ENCODE data around the gene CES3. TPM values are rescaled to one million over a fixed set of nuclear protein-coding genes. Genes with fewer than 3 reads are reported as not detected.

CES3 gene
- polyA plus RNA-seq, 1 donor (not counting 4 experiments of a cell fraction or from before 2014, with no cell fraction given): 1.5 TPM

GRCh38 chr16:67006930-67007658 is 46.0 kb downstream of the CES3 start:
- Histone ChIP-seq H3K9me3 (ENCODE audit: control insufficient read depth, low read depth, low read length) (no peaks in the 10 kb centered on the region), H3K27me3 (ENCODE audit: control insufficient read depth, extremely low read depth, insufficient read depth, low read length) (no peaks in the 10 kb centered on the region), H3K4me3 (ENCODE audit: control insufficient read depth in 2 of 3, extremely low read depth in 1 of 3, insufficient read depth in 2 of 3, low read depth in 1 of 3, low read length in 3 of 3) (no peak overlapping the region), H3K4me1 (ENCODE audit: control insufficient read depth, extremely low read depth, insufficient read depth, low read length) (no peaks in the 10 kb centered on the region), H3K9me1 (ENCODE audit: control insufficient read depth, extremely low read depth, insufficient read depth, low read length) (no peaks in the 10 kb centered on the region), H3K4me2 (ENCODE audit: control insufficient read depth, extremely low read depth, insufficient read depth, low read depth, low read length) (no peak overlapping the region), H2AFZ (ENCODE audit: control insufficient read depth, low read length) (no peak overlapping the region), H3K36me3 (ENCODE audit: control insufficient read depth in 2 of 2, extremely low read depth in 1 of 2, insufficient read depth in 2 of 2, low read length in 2 of 2) (peaks cover 0 to 2% of the 10 kb centered on the region in 2 experiments), H4K20me1 (ENCODE audit: control insufficient read depth, extremely low read depth, insufficient read depth, low read length) (no peaks in the 10 kb centered on the region), H3K27ac (ENCODE audit: control insufficient read depth, insufficient read depth, low read length) (no peak overlapping the region), H3K79me2 (ENCODE audit: control insufficient read depth, insufficient read depth, low read length) (no peaks in the 10 kb centered on the region), H3K9ac (ENCODE audit: control insufficient read depth, extremely low read depth, insufficient read depth, low read length) (no peak overlapping the region)
- DNase-seq (ENCODE audit: low read depth, low spot score) (no peak), FAIRE-seq (no peak)
- TF ChIP-seq CTCF (optimal IDR thresholded peaks at IDR 0.05 in 1 of 3, IDR thresholded peaks at IDR 0.05 in 1 of 3, conservative IDR thresholded peaks at IDR 0.05 in 1 of 3; ENCODE audit: extremely low read depth in 1 of 3, insufficient read depth in 2 of 3, low read length in 3 of 3): no peak
- no peak for TF ChIP-seq EZH2 (IDR thresholded peaks at IDR 0.05; ENCODE audit: low read length)
- dilution Hi-C loops (cut with MboI; ENCODE audit: extremely low pct_ligation_motif_present, low sequenced_read_pairs): no loop called here

DNA sequence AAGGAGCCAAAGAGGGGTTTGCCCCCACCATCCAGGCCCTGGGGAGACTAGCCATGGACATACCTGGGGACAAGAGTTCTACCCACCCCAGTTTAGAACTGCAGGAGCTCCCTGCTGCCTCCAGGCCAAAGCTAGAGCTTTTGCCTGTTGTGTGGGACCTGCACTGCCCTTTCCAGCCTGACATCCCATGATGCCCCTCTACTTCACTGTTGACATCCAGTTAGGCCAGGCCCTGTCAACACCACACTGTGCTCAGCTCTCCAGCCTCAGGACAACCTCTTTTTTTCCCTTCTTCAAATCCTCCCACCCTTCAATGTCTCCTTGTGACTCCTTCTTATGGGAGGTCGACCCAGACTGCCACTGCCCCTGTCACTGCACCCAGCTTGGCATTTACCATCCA is 48.1 kb downstream of the CES3 start:
- H3K27ac ChIP-seq (ENCODE audit: control insufficient read depth, insufficient read depth, low read length): no peak overlapping the region
- no peak for FAIRE-seq
- dilution Hi-C loops (cut with MboI; ENCODE audit: extremely low pct_ligation_motif_present, low sequenced_read_pairs): no loop called here

More for the DNA sequence above, 48.1 kb downstream of the CES3 start:
- Histone ChIP-seq H3K9me3 (ENCODE audit: control insufficient read depth, low read depth, low read length) (no peaks in the 10 kb centered on the region), H4K20me1 (ENCODE audit: control insufficient read depth, extremely low read depth, insufficient read depth, low read length) (no peaks in the 10 kb centered on the region), H3K9ac (ENCODE audit: control insufficient read depth, extremely low read depth, insufficient read depth, low read length) (no peak overlapping the region), H3K4me3 (ENCODE audit: control insufficient read depth in 2 of 3, extremely low read depth in 1 of 3, insufficient read depth in 2 of 3, low read depth in 1 of 3, low read length in 3 of 3) (no peak overlapping the region), H3K9me1 (ENCODE audit: control insufficient read depth, extremely low read depth, insufficient read depth, low read length) (no peaks in the 10 kb centered on the region), H3K79me2 (ENCODE audit: control insufficient read depth, insufficient read depth, low read length) (no peaks in the 10 kb centered on the region), H2AFZ (ENCODE audit: control insufficient read depth, low read length) (no peak overlapping the region), H3K4me1 (ENCODE audit: control insufficient read depth, extremely low read depth, insufficient read depth, low read length) (peaks cover 4% of the 10 kb centered on the region), H3K27me3 (ENCODE audit: control insufficient read depth, extremely low read depth, insufficient read depth, low read length) (peaks cover under 1% of the 10 kb centered on the region), H3K36me3 (ENCODE audit: control insufficient read depth in 2 of 2, extremely low read depth in 1 of 2, insufficient read depth in 2 of 2, low read length in 2 of 2) (peaks cover 0 to 2% of the 10 kb centered on the region in 2 experiments), H3K4me2 (ENCODE audit: control insufficient read depth, extremely low read depth, insufficient read depth, low read depth, low read length) (no peak overlapping the region)
- TF ChIP-seq CTCF (optimal IDR thresholded peaks at IDR 0.05 in 1 of 3, IDR thresholded peaks at IDR 0.05 in 1 of 3, conservative IDR thresholded peaks at IDR 0.05 in 1 of 3; ENCODE audit: extremely low read depth in 1 of 3, insufficient read depth in 2 of 3, low read length in 3 of 3) (no peak), EZH2 (IDR thresholded peaks at IDR 0.05; ENCODE audit: low read length) (no peak)
- no peak for DNase-seq (ENCODE audit: low read depth, low spot score)

Measured in keratinocyte (primary cell).